Measurements from ENCODE around the gene NOC4L. TPM values are rescaled to one million over a fixed set of nuclear protein-coding genes. Genes with fewer than 3 reads are reported as not detected.

NOC4L gene
- total RNA-seq, 1 experiment from 2014 or later = 39.6 TPM

DNA sequence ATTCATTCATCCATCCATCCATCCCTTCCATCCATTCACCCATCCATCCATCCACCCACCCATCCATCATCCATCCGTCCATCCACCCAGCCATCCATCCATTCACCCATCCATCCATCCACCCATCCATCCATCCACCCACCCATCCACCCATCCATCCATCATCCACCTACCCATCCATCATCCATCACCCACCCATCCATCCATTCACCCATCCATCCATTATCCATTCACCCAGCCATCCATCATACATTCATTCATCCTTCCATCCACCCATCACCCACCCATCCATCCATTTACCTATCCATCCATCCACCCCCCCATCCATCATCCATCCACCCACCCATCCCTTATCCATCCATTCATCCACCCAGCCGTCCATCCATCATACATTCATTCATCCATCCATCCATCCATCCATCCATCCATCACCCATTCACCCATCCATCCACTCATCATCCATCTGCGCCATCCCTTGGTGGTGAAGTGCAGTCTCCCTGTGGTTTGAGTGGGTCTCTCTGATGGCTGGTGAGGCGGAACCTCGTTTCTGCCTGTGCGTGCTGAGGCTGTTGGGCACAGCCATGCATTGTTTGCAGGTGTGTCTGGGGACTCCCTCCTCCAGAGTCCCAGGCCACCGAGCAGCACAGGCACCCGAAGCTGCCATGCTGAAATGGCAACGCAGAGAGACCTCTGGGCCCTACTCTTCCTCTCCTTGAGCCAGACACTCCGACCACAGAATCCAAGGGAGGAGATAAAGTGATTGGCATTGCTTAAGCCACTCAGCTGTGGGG is 22.7 kb downstream of the NOC4L start:
- no peaks in the 10 kb centered on the region for H3K36me3 ChIP-seq (ENCODE audit: control insufficient read depth, insufficient read depth, low read length)
- peaks cover 5% of the 10 kb centered on the region for H3K27me3 Mint-ChIP-seq (ENCODE audit: insufficient read depth, unreplicated experiment)
- H3K4me3 ChIP-seq (ENCODE audit: low read depth, low read length) = no peak overlapping the region
- no peak for DNase-seq
- no peaks in the 10 kb centered on the region for H3K27me3 ChIP-seq (replicated peaks; ENCODE audit: control insufficient read depth, insufficient read depth, low read length)
- TF ChIP-seq, protein P1, sequence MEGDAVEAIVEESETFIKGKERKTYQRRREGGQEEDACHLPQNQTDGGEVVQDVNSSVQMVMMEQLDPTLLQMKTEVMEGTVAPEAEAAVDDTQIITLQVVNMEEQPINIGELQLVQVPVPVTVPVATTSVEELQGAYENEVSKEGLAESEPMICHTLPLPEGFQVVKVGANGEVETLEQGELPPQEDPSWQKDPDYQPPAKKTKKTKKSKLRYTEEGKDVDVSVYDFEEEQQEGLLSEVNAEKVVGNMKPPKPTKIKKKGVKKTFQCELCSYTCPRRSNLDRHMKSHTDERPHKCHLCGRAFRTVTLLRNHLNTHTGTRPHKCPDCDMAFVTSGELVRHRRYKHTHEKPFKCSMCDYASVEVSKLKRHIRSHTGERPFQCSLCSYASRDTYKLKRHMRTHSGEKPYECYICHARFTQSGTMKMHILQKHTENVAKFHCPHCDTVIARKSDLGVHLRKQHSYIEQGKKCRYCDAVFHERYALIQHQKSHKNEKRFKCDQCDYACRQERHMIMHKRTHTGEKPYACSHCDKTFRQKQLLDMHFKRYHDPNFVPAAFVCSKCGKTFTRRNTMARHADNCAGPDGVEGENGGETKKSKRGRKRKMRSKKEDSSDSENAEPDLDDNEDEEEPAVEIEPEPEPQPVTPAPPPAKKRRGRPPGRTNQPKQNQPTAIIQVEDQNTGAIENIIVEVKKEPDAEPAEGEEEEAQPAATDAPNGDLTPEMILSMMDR (IDR thresholded peaks at IDR 0.05; ENCODE audit: insufficient read depth in 1 of 2, low read depth in 1 of 2, low read length in 1 of 2, severe bottlenecking in 1 of 2, unreplicated experiment in 1 of 2) = no peak
- no peaks in the 10 kb centered on the region for H3K4me1 Mint-ChIP-seq (ENCODE audit: low read depth, unreplicated experiment)
- H3K9me3 Mint-ChIP-seq (ENCODE audit: unreplicated experiment) = peaks cover 18% of the 10 kb centered on the region
- no peak overlapping the region for H3K4me3 Mint-ChIP-seq (ENCODE audit: unreplicated experiment)
- no peaks in the 10 kb centered on the region for H3K4me1 ChIP-seq
- POLR2A ChIA-PET = no interaction called here
- no TSS peak for BruUV-seq (replicated peaks)
- no peak overlapping the region for H3K27ac Mint-ChIP-seq (ENCODE audit: unreplicated experiment)
- intact Hi-C loops (cut with micrococcal nuclease; ENCODE audit: unreplicated experiment) = no loop called here
- peaks cover 10% of the 10 kb centered on the region for H3K36me3 Mint-ChIP-seq (ENCODE audit: insufficient read depth, unreplicated experiment)
- CTCF ChIA-PET = no interaction called here
- no peaks in the 10 kb centered on the region for H3K9me3 ChIP-seq

DNA sequence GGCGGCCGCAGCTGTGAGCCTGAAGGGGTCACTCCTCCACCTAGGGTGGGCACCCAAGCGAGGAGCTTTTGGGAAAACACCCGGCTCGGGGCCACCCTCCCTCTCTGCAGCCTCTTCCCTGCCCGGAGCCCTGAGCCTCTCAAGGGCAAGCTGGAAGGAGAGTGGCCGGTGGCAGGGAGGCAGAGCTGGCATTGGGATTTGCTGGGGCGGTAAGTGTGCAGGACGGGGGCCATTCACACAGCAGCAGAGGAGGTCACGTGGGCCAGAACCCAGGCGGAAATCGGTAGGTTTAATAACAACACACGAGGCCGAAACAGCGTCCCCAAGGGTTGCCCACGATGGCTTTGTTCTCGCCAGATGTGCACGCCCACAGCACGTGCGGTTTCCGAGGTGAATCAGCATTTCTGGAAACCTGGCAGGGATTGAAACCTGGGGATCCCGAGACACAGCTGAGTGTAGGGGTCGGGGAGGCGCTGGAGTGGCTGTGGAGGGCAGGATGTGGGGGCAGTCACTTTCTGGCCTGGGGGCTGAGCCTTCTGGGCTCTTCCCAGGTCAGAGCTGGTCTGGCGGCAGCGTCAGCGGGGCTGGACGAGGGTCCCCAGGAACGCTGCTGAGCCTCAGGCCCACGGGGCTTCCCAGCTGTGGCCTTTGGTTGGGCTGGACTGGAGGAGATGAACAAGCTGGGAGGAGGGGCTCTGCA is 23.5 kb downstream of the NOC4L start:
- Histone ChIP-seq H3K36me3 (ENCODE audit: control insufficient read depth, insufficient read depth, low read length) (no peaks in the 10 kb centered on the region), H3K9me3 (no peaks in the 10 kb centered on the region), H3K4me1 (no peaks in the 10 kb centered on the region), H3K4me3 (ENCODE audit: low read depth, low read length) (no peak overlapping the region), H3K27me3 (replicated peaks; ENCODE audit: control insufficient read depth, insufficient read depth, low read length) (no peaks in the 10 kb centered on the region)
- TF ChIP-seq, protein P1 (IDR thresholded peaks at IDR 0.05; ENCODE audit: insufficient read depth in 1 of 2, low read depth in 1 of 2, low read length in 1 of 2, severe bottlenecking in 1 of 2, unreplicated experiment in 1 of 2) = no peak
- Mint-ChIP-seq H3K9me3 (ENCODE audit: unreplicated experiment) (peaks cover 18% of the 10 kb centered on the region), H3K27me3 (ENCODE audit: insufficient read depth, unreplicated experiment) (peaks cover 3% of the 10 kb centered on the region), H3K36me3 (ENCODE audit: insufficient read depth, unreplicated experiment) (peaks cover 10% of the 10 kb centered on the region), H3K4me1 (ENCODE audit: low read depth, unreplicated experiment) (no peaks in the 10 kb centered on the region), H3K27ac (ENCODE audit: unreplicated experiment) (no peak overlapping the region), H3K4me3 (ENCODE audit: unreplicated experiment) (no peak overlapping the region)
- POLR2A ChIA-PET = no interaction called here
- intact Hi-C loops (cut with micrococcal nuclease; ENCODE audit: unreplicated experiment) = no loop called here
- no peak for DNase-seq
- CTCF ChIA-PET = no interaction called here
- BruUV-seq (replicated peaks) = no TSS peak

DNA sequence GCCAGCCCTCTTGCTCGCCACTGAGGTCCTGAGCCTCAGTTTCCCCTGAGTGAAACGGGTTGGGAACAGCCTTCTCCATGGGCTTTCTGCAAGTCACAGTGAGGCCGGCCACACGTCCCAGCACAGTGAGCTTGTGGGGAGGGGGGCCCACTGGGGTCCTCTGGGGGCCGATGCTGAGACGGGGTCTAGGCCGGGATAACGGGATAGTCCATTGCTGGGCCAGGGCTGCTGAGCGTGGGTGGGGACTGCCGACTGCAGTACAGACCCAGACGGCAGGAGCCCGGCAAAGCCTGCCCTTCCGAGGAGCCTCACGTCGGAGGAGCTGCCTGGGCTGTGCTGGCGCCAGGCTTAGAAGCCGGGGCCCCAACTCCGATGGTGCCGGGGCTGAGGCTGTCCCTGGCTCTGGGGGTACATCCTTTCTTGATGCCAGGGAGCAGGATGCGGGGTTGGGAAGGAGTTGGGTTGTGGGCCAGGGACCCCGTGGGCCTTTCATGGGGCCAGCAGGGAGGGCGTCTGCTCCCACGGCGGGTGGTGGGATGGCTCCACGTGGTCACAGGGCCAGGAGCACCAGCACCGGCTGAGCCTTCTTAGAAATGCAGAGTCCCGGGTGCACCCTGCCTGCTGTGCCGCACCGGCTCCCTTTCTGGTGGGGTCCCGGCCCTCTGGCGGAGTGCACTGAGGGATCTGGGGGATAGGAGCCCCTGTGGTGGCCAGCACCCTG is 24.2 kb downstream of the NOC4L start:
- Histone ChIP-seq H3K36me3 (ENCODE audit: control insufficient read depth, insufficient read depth, low read length) (no peaks in the 10 kb centered on the region), H3K4me3 (ENCODE audit: low read depth, low read length) (no peak overlapping the region), H3K4me1 (no peaks in the 10 kb centered on the region), H3K9me3 (no peaks in the 10 kb centered on the region), H3K27me3 (replicated peaks; ENCODE audit: control insufficient read depth, insufficient read depth, low read length) (no peaks in the 10 kb centered on the region)
- intact Hi-C loops (cut with micrococcal nuclease; ENCODE audit: unreplicated experiment) = no loop called here
- POLR2A ChIA-PET = no interaction called here
- TF ChIP-seq, protein P1 (IDR thresholded peaks at IDR 0.05; ENCODE audit: insufficient read depth in 1 of 2, low read depth in 1 of 2, low read length in 1 of 2, severe bottlenecking in 1 of 2, unreplicated experiment in 1 of 2) = no peak
- BruUV-seq (replicated peaks) = no TSS peak
- Mint-ChIP-seq H3K4me3 (ENCODE audit: unreplicated experiment) (no peak overlapping the region), H3K36me3 (ENCODE audit: insufficient read depth, unreplicated experiment) (peaks cover 5% of the 10 kb centered on the region), H3K4me1 (ENCODE audit: low read depth, unreplicated experiment) (no peaks in the 10 kb centered on the region), H3K9me3 (ENCODE audit: unreplicated experiment) (peaks cover 18% of the 10 kb centered on the region), H3K27ac (ENCODE audit: unreplicated experiment) (no peak overlapping the region), H3K27me3 (ENCODE audit: insufficient read depth, unreplicated experiment) (peaks cover 3% of the 10 kb centered on the region)
- no peak for DNase-seq
- CTCF ChIA-PET = no interaction called here

Measured in Caco-2 (cell line).